GM13976 (cell line): Measurements from ENCODE around the gene ANP32A.

ENCODE experiments used
- DNase-seq: peaks from one replicate; pipeline ENCODE4 v3.0.0; 2012; ENCODE audit warnings: low spot score
- CTCF ChIP-seq: IDR thresholded peaks from 2 replicates; pipeline ENCODE4 v1.5.1; 2012; ENCODE audit warnings: borderline replicate concordance, mild to moderate bottlenecking; ENCODE audit not compliant: insufficient read depth; ENCODE audit errors: extremely low read depth, missing control alignments, control extremely low read depth
- in situ Hi-C: fragments of 300-500 bp; cut with MboI; formaldehyde crosslinking; loops from one replicate; pipeline ENCODE4 v1.12.0; 2022; ENCODE audit warnings: low sequenced_read_pairs, mixed read lengths, inconsistent platforms; ENCODE audit not compliant: unreplicated experiment

ANP32A gene

GRCh38 chr15:68809517-68809916 lies 11.2 kb downstream of the ANP32A start:
- no peak for TF ChIP-seq CTCF
- DNase-seq, result no peak
- in situ Hi-C loops, result no loop called here

- no peak for DNase-seq
- in situ Hi-C loops, result no loop called here
- TF ChIP-seq CTCF, result no peak
Observed at GRCh38 chr15:68808770-68809169, 11.9 kb downstream of the ANP32A start.

- in situ Hi-C loops, result no loop called here
- no peak for DNase-seq
- TF ChIP-seq CTCF, result no peak
Observed at GRCh38 chr15:68808091-68808490, 12.6 kb downstream of the ANP32A start.

- no peak for TF ChIP-seq CTCF
- in situ Hi-C loops, result no loop called here
- no peak for DNase-seq
Observed at GRCh38 chr15:68807249-68807648, 13.4 kb downstream of the ANP32A start.

GRCh38 chr15:68806220-68807060 lies 14.3 kb downstream of the ANP32A start:
- in situ Hi-C loops, result no loop called here
- no peak for DNase-seq
- no peak for TF ChIP-seq CTCF

- DNase-seq, result no peak
- in situ Hi-C loops, result no loop called here
- TF ChIP-seq CTCF, result no peak
Observed at GRCh38 chr15:68802373-68802772, 18.3 kb downstream of the ANP32A start.
